ENCODE results near the gene SLX9.
A peak's percentile ranks its signal among the peaks of the same experiment; 100 is the strongest.

SLX9 gene, protein sequence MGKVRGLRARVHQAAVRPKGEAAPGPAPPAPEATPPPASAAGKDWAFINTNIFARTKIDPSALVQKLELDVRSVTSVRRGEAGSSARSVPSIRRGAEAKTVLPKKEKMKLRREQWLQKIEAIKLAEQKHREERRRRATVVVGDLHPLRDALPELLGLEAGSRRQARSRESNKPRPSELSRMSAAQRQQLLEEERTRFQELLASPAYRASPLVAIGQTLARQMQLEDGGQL

DNA sequence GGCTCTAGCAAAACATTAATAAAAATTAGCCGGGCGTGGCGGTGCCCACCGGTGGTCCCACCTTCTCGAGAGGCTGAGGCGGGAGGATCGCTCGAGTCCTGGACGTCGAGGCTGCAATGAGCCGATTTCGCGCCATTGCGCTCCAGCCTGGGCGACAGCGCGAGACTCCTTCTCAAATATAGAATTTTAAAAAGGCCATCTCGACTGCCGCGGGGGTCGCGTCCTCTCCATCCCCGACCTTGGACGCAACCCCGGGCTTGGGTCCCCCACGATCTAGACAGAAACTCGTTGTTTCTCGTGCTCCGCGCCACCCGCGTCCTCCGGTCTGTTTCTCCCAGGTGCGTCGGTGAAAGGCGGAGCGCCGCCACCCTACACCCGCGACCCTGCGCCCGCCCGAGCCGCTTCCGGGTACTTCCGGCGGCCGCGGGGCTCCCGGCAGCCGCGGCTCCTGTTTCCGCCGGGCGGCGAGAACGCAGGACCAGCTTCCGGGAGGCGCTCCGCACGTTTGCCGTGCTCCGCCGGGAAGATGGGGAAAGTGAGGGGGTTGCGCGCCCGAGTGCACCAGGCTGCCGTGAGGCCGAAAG is at the start of gene SLX9:
Gene SLX9 (plus strand): TSS at position 498 of the 584 bp plus-strand sequence. CDS start 29 bp downstream, at position 527.
- DNase-seq: peak; percentile 92

- no peak for DNase-seq
These were observed 49.4 kb upstream of the SLX9 start for GRCh38 chr21:44890338-44890931.

DNA sequence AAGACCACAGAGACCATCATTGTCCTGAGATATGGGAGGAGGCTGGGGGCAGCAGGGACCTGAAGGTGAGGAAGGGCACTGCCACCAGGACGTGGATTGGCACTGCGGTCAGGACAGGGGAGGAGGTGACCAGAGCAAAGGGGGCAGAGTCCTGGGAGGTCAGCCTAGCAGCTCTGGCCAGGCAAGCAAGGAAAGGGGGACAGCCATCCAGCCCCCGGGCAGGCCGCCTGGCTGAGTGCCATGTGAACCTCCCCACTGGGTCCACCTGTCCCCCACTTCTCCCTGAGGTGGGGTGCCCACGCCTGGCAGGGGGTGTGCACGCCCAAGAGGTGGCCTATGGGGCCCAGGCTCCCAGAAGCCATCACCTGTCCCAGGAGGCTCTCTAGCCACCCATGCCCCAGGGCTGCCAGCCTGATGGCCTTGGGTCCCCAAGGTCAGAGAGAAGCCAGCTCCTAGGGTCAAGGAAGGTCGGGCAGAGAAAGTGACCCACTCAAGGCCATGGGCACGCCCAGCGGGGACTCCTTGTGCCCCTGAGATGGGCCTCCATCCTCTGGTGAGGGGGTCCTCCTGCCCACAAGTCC is 48.8 kb upstream of the SLX9 start:
- no peak for DNase-seq

DNA sequence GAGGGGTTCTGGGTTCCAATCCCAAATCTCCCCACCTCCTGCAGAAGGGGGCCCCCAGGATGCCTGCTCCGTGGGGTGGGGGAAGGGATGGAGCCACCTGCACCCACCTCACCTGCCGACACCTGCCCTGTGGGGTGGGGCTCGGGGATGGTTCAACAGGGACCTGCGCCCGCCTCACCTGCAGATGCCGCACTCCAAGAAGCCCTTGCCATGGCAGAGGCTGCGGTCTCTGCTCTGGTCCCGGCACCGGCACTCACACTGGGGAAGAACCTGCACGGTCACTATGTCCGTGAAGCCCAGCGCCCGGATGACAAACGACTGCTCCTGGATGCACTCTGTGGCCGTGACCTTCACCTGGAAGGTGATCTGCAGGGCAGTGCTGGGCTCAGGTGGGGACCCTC is 48.2 kb upstream of the SLX9 start:
- DNase-seq: no peak

- DNase-seq: no peak
These were observed 47.7 kb upstream of the SLX9 start for GRCh38 chr21:44892095-44892494.

GRCh38 chr21:44892536-44893277 is 47.1 kb upstream of the SLX9 start:
- peak; percentile 60 for DNase-seq

- DNase-seq: no peak
These were observed 46.6 kb upstream of the SLX9 start for GRCh38 chr21:44893278-44893556.

DNA sequence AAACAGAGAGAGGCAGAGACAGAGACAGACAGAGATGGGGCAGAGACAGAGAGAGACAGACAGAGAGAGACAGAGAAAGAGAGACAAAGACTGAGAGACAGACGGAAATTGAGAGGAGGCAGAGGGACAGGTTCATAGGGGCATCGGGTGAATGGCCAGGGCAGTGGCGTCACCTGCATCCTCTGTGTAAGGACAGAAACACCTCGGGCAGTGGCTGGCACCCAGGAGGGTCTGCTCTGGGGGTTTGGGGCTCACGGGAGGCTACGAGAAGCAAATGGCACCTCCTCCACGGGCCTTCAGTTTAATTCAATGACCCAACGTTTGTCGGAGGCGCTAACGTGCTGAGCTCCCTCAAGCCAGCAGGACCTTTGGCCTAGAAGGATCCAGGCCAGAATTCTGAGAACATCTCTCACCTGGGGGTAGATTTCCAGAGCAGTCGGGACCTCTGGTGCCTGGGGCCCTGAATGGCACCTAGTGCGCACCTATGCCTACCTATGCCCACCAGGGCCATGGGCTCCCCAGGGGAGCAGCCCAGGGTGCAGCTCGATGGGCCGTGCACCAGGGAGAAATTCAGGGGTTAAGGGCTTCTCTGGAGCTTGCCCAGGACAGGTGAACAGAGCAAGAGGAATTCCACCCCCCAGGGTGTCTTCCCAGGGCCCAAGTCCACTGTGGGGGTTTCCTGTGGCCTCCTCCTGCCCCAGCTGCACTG is 45.7 kb upstream of the SLX9 start:
- no peak for DNase-seq

- DNase-seq: no peak
These were observed 45.0 kb upstream of the SLX9 start for GRCh38 chr21:44894687-44895302.

- DNase-seq: no peak
These were observed 44.0 kb upstream of the SLX9 start for GRCh38 chr21:44895859-44896258.

- no peak for DNase-seq
These were observed 43.1 kb upstream of the SLX9 start for GRCh38 chr21:44896561-44897286.

DNA sequence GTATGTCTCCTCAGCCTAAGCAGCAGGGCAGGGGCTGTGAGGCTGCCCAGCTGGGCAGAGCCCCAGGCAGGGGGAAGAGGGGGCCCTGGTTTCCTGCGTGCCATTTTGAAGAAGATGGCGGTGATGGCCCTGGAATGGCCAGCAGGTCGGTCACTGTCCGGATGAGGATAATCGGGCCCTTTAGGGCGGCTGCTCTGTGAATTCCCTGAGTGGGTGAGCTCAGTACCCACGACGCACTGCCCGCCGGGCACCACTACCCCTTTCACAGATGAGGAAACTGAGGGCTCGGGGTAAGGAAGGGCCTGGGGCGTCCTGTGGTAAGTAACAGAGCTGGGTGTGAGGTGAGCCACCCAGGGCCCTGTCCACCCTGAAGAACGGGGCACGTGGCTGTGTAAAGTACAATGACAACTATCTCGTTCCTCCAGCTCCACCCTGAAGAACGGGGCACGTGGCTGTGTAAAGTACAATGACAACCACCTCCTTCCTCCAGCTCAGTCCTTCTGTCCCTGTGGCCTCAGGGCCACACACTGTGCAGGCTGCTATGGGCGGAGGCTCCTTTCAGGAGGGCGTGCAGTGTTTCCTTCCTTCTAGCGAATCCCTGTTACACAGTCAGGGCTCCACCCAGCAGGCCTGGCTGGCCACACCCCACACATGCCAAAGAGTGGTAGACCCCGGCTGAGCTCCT is 42.4 kb upstream of the SLX9 start:
- DNase-seq: no peak

DNA sequence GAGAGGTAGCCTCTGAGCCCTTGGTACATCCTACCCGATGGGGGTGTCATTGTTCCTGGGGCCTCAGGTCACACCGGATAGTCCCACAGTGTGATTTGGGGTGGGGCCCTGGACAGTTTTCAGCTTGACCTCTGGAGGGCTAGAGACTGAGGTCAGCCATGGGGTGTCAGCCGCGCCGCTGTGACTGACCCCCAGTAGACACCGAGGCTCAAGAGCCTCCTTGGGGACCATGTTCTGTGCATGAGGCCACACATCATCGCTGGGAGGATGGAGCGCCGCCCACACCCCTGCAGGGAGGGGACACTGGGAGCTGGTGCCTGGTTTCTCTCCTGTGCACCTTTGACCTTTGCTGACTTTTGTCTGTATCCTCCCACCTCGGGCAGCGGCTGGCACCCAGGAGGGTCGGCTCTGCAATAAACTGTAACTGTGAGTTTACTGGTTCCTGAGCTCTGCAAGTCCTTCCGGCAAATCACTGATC is 41.8 kb upstream of the SLX9 start:
- DNase-seq: no peak

DNA sequence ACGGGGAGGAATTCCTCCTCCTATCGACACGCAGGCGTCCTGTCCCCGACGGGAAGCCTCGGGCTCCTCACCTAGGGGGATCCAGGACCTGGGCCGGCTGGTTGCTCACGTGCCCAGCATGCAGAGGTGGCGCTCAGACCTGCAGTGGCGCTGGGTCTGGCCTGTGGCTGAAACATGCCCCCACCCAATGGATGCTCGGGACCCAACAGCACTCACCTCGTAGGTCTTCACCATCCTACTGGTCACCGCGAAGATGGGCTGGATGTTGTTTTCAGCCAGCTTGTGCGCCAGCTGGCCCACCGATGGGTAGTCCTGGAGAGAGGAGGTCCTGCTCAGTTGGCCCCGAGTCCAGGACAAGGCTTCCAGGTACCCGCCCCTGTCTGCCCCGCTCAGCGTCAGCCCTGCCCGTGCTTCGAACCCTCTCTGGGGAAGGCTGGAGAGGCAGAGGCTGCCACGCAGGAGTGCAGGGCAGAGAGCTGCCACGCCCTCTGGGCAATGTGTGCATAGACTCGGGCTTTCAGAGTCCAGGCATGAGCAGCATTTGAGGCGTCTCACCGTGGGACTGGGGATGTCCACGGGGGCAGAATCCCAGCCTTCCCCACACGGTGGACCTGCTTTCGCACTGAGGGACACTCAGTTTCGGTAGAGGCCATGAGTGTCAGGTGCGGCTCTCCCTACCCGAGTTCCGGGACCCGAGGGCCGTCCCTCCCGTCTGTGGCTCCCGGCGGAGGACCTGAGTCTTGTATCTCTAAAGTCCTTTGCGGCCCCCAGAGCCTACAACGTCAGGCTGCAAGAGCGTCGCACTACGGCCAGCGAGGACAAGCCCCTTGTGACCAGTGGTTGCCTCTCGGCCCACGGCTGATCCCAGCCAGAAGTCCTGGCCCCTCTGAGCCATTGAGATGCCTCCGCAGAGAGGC is 40.7 kb upstream of the SLX9 start:
- DNase-seq: no peak

DNA sequence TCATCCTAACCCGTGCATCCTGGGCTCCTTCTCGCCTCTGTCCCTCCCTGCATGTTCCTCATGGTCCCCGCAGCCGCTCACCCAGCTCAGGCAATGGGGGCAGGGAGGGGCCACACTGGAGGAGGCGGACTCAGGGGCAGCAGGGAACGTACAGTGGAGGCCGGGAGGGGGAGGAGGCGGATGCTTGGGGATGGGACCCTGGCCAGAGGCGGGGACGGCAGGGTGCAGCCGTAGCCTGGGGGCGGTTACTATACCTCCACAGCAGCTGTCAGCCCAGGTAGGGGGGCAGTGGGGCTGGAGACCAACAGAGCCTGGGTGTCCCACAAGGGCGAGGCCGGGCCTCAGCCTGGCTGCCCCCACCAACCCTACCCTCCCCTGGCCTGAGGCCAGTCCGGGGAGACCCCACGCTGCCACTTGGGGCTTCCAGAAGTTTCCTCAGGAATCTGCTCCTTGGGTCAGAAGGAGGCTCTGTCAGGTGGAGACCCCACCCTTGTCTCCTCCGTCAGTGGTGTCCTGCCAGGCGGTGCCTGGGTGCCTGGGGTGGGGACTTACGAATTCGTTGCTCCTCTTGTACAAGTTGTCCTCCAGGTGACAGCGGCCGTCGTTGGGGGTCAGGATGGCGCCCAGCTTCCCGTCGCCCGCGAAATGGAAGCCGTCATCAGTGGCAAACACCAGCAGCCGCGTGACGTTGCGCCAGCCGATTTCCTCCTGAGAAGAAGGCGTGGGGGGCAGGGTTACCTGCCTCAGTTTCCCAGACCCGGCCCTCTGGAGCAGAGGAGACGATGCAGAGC is 39.9 kb upstream of the SLX9 start:
- no peak for DNase-seq

- DNase-seq: no peak
These were observed 39.1 kb upstream of the SLX9 start for GRCh38 chr21:44900559-44901251.

GRCh38 chr21:44901391-44902074 is 38.3 kb upstream of the SLX9 start:
- no peak for DNase-seq
